ENCODE measurements around the gene MBP.
A peak's percentile ranks its signal among the peaks of the same experiment; 100 is the strongest.

The MBP gene

GRCh38 chr18:77066101-77066500 lies 66.5 kb downstream of the MBP start:
- DNase-seq (ENCODE audit: low read depth, low spot score) = no peak
- no peak overlapping the region for H3K4me3 ChIP-seq (ENCODE audit: low read depth, low read length)
- ChIA-PET CTCF (interaction anchor here (1.0 to 1.8 kb wide), 5 partner anchors 9 to 145 kb away, joined by 4 to 8 read pairs (median 5); no protein-coding TSS in a partner anchor), POLR2A (no interaction called here)
- no peak for TF ChIP-seq CTCF (IDR thresholded peaks at IDR 0.05; ENCODE audit: insufficient read depth, low read length, missing control alignments)

- ChIA-PET POLR2A (no interaction called here), CTCF (interaction anchor here (0.8 to 1.8 kb wide), 7 partner anchors 8 to 146 kb away, joined by 3 to 6 read pairs (median 4); no protein-coding TSS in a partner anchor)
- no peak for TF ChIP-seq CTCF (IDR thresholded peaks at IDR 0.05; ENCODE audit: insufficient read depth, low read length, missing control alignments)
- no peak overlapping the region for H3K4me3 ChIP-seq (ENCODE audit: low read depth, low read length)
- DNase-seq (ENCODE audit: low read depth, low spot score) = peak; percentile 65
These were observed 67.2 kb downstream of the MBP start for GRCh38 chr18:77065221-77065981.

GRCh38 chr18:77063260-77063659 lies 69.3 kb downstream of the MBP start:
- POLR2A ChIA-PET = interaction anchor here (0.8 kb wide), 1 partner anchor 18 kb away, joined by 4 read pairs; no protein-coding TSS in a partner anchor
- no peak for DNase-seq (ENCODE audit: low read depth, low spot score)
- H3K4me3 ChIP-seq (ENCODE audit: low read depth, low read length) = no peak overlapping the region
- CTCF ChIA-PET = interaction anchor here (1.1 to 2.0 kb wide), 4 partner anchors 9 to 149 kb away, joined by 3 to 6 read pairs (median 4); no protein-coding TSS in a partner anchor
- no peak for TF ChIP-seq CTCF (IDR thresholded peaks at IDR 0.05; ENCODE audit: insufficient read depth, low read length, missing control alignments)

GRCh38 chr18:77062518-77063003 lies 70.0 kb downstream of the MBP start:
- TF ChIP-seq CTCF (IDR thresholded peaks at IDR 0.05; ENCODE audit: insufficient read depth, low read length, missing control alignments) = no peak
- DNase-seq (ENCODE audit: low read depth, low spot score) = no peak
- CTCF ChIA-PET = interaction anchor here (1.1 to 2.0 kb wide), 5 partner anchors 9 to 149 kb away, joined by 3 to 6 read pairs (median 3); no protein-coding TSS in a partner anchor
- no peak overlapping the region for H3K4me3 ChIP-seq (ENCODE audit: low read depth, low read length)
- POLR2A ChIA-PET = interaction anchor here (0.8 kb wide), 1 partner anchor 19 kb away, joined by 4 read pairs; no protein-coding TSS in a partner anchor

GRCh38 chr18:77061946-77062517 lies 70.6 kb downstream of the MBP start:
- no peak for TF ChIP-seq CTCF (IDR thresholded peaks at IDR 0.05; ENCODE audit: insufficient read depth, low read length, missing control alignments)
- no peak for DNase-seq (ENCODE audit: low read depth, low spot score)
- H3K4me3 ChIP-seq (ENCODE audit: low read depth, low read length) = no peak overlapping the region
- ChIA-PET CTCF (interaction anchor here (0.8 to 2.0 kb wide), 10 partner anchors 9 to 151 kb away, joined by 3 to 14 read pairs (median 4); no protein-coding TSS in a partner anchor), POLR2A (no interaction called here)

All from AG04449 (cell line).